Osteoblast (primary cell): ENCODE data around the gene FSTL4. TPM values are rescaled to one million over a fixed set of nuclear protein-coding genes. Genes with fewer than 3 reads are reported as not detected.

Experiments used
- DNase-seq: peaks from one replicate; pipeline ENCODE4 v3.0.0; 2011; ENCODE audit warnings: low spot score, mixed read lengths; ENCODE audit not compliant: insufficient read length; ENCODE audit errors: missing footprints
- H2AFZ ChIP-seq: 2 replicates; pipeline ENCODE4 v1.6.0; 2011; ENCODE audit warnings: mild to moderate bottlenecking, low read length
- H3K27ac ChIP-seq: 2 replicates; pipeline ENCODE4 v1.5.1; 2011; ENCODE audit warnings: mild to moderate bottlenecking, low read depth, low read length, moderate library complexity
- H3K27me3 ChIP-seq: 2 replicates; pipeline ENCODE4 v1.6.0; 2012; ENCODE audit warnings: mild to moderate bottlenecking, control low read depth, inconsistent platforms, low read length, moderate library complexity; ENCODE audit not compliant: insufficient read depth
- H3K36me3 ChIP-seq: 2 replicates; pipeline ENCODE4 v1.5.1; 2011; ENCODE audit warnings: mild to moderate bottlenecking, low read length, control low read depth, moderate library complexity; ENCODE audit not compliant: insufficient read depth
- H3K4me1 ChIP-seq: 2 replicates; pipeline ENCODE4 v1.5.1; 2011; ENCODE audit warnings: mild to moderate bottlenecking, low read length, control low read depth, moderate library complexity; ENCODE audit not compliant: insufficient read depth
- H3K4me2 ChIP-seq: 2 replicates; pipeline ENCODE4 v1.6.0; 2011; ENCODE audit warnings: mild to moderate bottlenecking, low read length; ENCODE audit not compliant: insufficient read depth
- H3K4me3 ChIP-seq: fragments of 200-600 bp; sonication (generic); 3 replicates; pipeline ENCODE4 v1.5.1; 2012; ENCODE audit warnings: mild to moderate bottlenecking, low read length, inconsistent platforms; ENCODE audit not compliant: insufficient read depth
- H3K79me2 ChIP-seq: 2 replicates; pipeline ENCODE4 v1.6.0; 2012; ENCODE audit warnings: mild to moderate bottlenecking, low read length, control low read depth, inconsistent platforms; ENCODE audit not compliant: insufficient read depth
- H3K9me3 ChIP-seq: 2 replicates; pipeline ENCODE4 v1.5.1; 2011; ENCODE audit warnings: low read depth, low read length, control low read depth
- H4K20me1 ChIP-seq: 2 replicates; pipeline ENCODE4 v1.6.0; 2012; ENCODE audit warnings: mild to moderate bottlenecking, low read length, control low read depth; ENCODE audit not compliant: insufficient read depth
- total RNA-seq: library from RNA; depleted of rRNA; stranded (reverse); fragments of >200 nt; gene quantifications from 2 replicates; pipeline ENCODE4 v1.2.3, GENCODE V29; 2012
- TF ChIP-seq, protein P1 (sequence below): IDR thresholded peaks from 2 replicates; pipeline ENCODE4 v1.5.1; 2011; ENCODE audit warnings: mild to moderate bottlenecking, low read depth, low read length, moderate library complexity; ENCODE audit errors: extremely low read depth

FSTL4 gene
- total RNA-seq, 1 donor: not detected

DNA sequence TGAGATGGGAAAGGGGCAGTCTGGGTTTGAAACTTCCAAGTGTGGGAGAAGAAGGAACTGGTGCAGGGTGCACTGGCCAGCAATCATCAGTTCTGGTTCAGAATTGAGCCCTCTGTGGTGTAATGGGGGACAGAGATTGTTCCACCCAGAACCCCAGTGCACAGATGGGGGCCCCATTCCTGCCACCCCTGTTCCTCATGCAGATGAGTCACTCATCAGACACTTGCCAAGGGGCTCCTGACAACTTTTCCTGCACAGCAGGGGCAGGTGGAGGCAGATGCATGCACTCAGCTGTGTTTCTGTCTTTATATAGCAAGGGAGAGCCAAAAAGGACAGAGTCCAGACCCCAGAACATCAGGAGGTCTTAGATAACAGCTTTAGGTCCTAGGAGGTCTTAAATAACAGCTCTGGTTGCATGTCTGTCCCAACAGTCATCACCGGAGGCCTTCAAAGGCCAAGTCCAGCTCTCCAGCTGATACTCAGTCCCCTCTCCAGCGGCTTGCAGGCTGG, 307.6 kb downstream of the FSTL4 start:
- Histone ChIP-seq H3K9me3 (no peaks in the 10 kb centered on the region), H4K20me1 (no peaks in the 10 kb centered on the region), H3K27ac (no peak overlapping the region), H3K27me3 (no peaks in the 10 kb centered on the region), H2AFZ (no peak overlapping the region), H3K79me2 (no peaks in the 10 kb centered on the region), H3K36me3 (no peaks in the 10 kb centered on the region), H3K4me3 (no peak overlapping the region), H3K4me1 (no peaks in the 10 kb centered on the region), H3K4me2 (no peak overlapping the region)
- TF ChIP-seq, protein P1, sequence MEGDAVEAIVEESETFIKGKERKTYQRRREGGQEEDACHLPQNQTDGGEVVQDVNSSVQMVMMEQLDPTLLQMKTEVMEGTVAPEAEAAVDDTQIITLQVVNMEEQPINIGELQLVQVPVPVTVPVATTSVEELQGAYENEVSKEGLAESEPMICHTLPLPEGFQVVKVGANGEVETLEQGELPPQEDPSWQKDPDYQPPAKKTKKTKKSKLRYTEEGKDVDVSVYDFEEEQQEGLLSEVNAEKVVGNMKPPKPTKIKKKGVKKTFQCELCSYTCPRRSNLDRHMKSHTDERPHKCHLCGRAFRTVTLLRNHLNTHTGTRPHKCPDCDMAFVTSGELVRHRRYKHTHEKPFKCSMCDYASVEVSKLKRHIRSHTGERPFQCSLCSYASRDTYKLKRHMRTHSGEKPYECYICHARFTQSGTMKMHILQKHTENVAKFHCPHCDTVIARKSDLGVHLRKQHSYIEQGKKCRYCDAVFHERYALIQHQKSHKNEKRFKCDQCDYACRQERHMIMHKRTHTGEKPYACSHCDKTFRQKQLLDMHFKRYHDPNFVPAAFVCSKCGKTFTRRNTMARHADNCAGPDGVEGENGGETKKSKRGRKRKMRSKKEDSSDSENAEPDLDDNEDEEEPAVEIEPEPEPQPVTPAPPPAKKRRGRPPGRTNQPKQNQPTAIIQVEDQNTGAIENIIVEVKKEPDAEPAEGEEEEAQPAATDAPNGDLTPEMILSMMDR: no peak
- DNase-seq: no peak

DNA sequence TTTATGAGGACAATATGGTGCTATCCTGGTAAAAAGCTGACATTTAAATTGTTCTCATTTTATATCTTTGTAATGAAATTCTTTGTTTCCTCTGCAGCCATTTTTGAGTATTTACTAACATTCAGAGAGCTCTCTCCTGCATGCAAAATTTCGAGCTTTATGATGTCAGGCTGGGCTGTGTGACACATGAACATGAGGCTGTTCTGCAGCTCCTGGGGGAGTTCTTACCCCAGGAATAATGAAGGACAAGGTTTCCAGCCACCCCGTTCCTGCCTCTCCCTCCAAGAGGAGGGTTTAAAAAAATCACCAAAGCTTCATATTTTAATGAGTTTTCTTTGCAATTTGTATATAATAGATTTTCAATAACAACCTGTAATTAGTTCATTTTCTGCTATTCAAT, 308.2 kb downstream of the FSTL4 start:
- no peak overlapping the region for H3K4me2 ChIP-seq
- no peak for DNase-seq
- H3K4me1 ChIP-seq: no peaks in the 10 kb centered on the region
- H3K27me3 ChIP-seq: no peaks in the 10 kb centered on the region
- no peak overlapping the region for H3K27ac ChIP-seq
- TF ChIP-seq, protein P1: no peak
- H3K9me3 ChIP-seq: no peaks in the 10 kb centered on the region
- no peaks in the 10 kb centered on the region for H3K79me2 ChIP-seq
- no peak overlapping the region for H3K4me3 ChIP-seq
- no peaks in the 10 kb centered on the region for H3K36me3 ChIP-seq
- H4K20me1 ChIP-seq: no peaks in the 10 kb centered on the region
- no peak overlapping the region for H2AFZ ChIP-seq

DNA sequence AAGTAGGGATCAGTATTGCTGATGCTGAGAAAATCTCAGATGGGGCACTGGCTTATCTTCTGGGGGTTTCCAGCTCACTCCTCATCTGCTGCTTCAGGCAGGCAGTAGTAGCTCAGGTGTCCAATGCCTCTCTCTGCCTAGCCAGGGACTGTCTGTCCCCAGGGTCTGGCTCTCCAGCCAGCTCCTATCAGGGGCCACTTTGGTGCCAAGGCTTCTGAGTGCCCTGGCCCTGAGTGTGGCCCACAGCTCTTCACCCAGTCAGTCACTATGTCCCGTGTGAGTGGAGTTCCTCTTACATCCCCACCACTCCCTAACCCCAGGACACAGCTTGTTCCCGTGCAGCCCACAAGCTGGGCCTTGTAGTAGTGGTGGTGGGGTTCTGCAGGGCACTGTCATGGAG, 309.0 kb downstream of the FSTL4 start:
- Histone ChIP-seq H3K4me3 (no peak overlapping the region), H4K20me1 (no peaks in the 10 kb centered on the region), H3K4me2 (no peak overlapping the region), H3K4me1 (no peaks in the 10 kb centered on the region), H3K9me3 (no peaks in the 10 kb centered on the region), H3K27ac (no peak overlapping the region), H3K36me3 (no peaks in the 10 kb centered on the region), H3K27me3 (no peaks in the 10 kb centered on the region), H2AFZ (no peak overlapping the region), H3K79me2 (no peaks in the 10 kb centered on the region)
- TF ChIP-seq, protein P1: no peak
- no peak for DNase-seq

GRCh38 chr5:133299728-133300127, 312.6 kb downstream of the FSTL4 start:
- Histone ChIP-seq H3K9me3 (no peaks in the 10 kb centered on the region), H3K36me3 (no peaks in the 10 kb centered on the region), H3K27me3 (no peaks in the 10 kb centered on the region), H3K27ac (no peak overlapping the region), H4K20me1 (no peaks in the 10 kb centered on the region), H3K4me2 (no peak overlapping the region), H3K4me1 (no peaks in the 10 kb centered on the region), H2AFZ (no peak overlapping the region), H3K4me3 (no peak overlapping the region), H3K79me2 (no peaks in the 10 kb centered on the region)
- TF ChIP-seq, protein P1: no peak
- no peak for DNase-seq
